H9 (cell line): Measurements from ENCODE around the gene PMF1. TPM values are rescaled to one million over a fixed set of nuclear protein-coding genes. Genes with fewer than 3 reads are reported as not detected.

Source experiments
- DNase-seq: peaks from one replicate; pipeline ENCODE4 v3.0.0-alpha.2; 2017
- H2AFZ ChIP-seq: one replicate; pipeline ENCODE4 v1.6.1; 2013; ENCODE audit warnings: mild to moderate bottlenecking, low read length, control low read depth, moderate library complexity
- H2AK5ac ChIP-seq: 2 replicates; pipeline ENCODE4 v1.6.1; 2013; ENCODE audit warnings: low read length, control low read depth, mixed read lengths; ENCODE audit not compliant: insufficient read length
- H2BK120ac ChIP-seq: one replicate; pipeline ENCODE4 v1.6.1; 2013; ENCODE audit warnings: low read depth, mild to moderate bottlenecking, low read length, control low read depth, inconsistent platforms; ENCODE audit not compliant: poor library complexity, severe bottlenecking
- H2BK12ac ChIP-seq: 2 replicates; pipeline ENCODE4 v1.6.1; 2013; ENCODE audit warnings: low read length, control low read depth, mixed read lengths, low read depth; ENCODE audit not compliant: insufficient read length
- H2BK15ac ChIP-seq: 2 replicates; pipeline ENCODE4 v1.6.1; 2013; ENCODE audit warnings: low read depth, low read length, control low read depth
- H2BK20ac ChIP-seq: one replicate; pipeline ENCODE4 v1.6.1; 2013; ENCODE audit warnings: low read depth, mild to moderate bottlenecking, low read length, control low read depth, inconsistent platforms; ENCODE audit not compliant: poor library complexity, severe bottlenecking
- H2BK5ac ChIP-seq: 2 replicates; pipeline ENCODE4 v1.6.1; 2013; ENCODE audit warnings: low read length, control low read depth, mixed read lengths; ENCODE audit not compliant: insufficient read length
- H3K14ac ChIP-seq: 2 replicates; pipeline ENCODE4 v1.6.1; 2013; ENCODE audit warnings: low read length, control low read depth; ENCODE audit not compliant: insufficient read depth
- H3K18ac ChIP-seq: 2 replicates; pipeline ENCODE4 v1.6.1; 2013; ENCODE audit warnings: low read depth, mild to moderate bottlenecking, mixed read lengths, low read length, control low read depth; ENCODE audit not compliant: insufficient read length
- H3K23ac ChIP-seq: 2 replicates; pipeline ENCODE4 v1.6.1; 2013; ENCODE audit warnings: low read length, control low read depth, mixed read lengths, low read depth; ENCODE audit not compliant: insufficient read length
- H3K23me2 ChIP-seq: 2 replicates; pipeline ENCODE4 v1.6.1; 2013; ENCODE audit warnings: low read depth, mild to moderate bottlenecking, mixed read lengths, low read length, control low read depth; ENCODE audit not compliant: insufficient read length, poor library complexity, severe bottlenecking
- H3K27ac ChIP-seq: 2 replicates; pipeline ENCODE4 v1.5.1; 2013; ENCODE audit warnings: low read length, control low read depth, mixed read lengths, low read depth; ENCODE audit not compliant: insufficient read length
- H3K27me3 ChIP-seq: 2 replicates; pipeline ENCODE4 v1.6.1; 2013; ENCODE audit warnings: low read length, control low read depth, inconsistent platforms; ENCODE audit not compliant: insufficient read depth
- H3K4ac ChIP-seq: 2 replicates; pipeline ENCODE4 v1.6.1; 2013; ENCODE audit warnings: low read depth, mild to moderate bottlenecking, control low read depth, inconsistent platforms, low read length, moderate library complexity
- H3K4me1 ChIP-seq: 2 replicates; pipeline ENCODE4 v1.6.1; 2013; ENCODE audit warnings: low read length, control low read depth, inconsistent platforms; ENCODE audit not compliant: insufficient read depth
- H3K4me2 ChIP-seq: 2 replicates; pipeline ENCODE4 v1.6.1; 2013; ENCODE audit warnings: low read length, control low read depth, mixed read lengths; ENCODE audit not compliant: insufficient read length, insufficient read depth
- H3K56ac ChIP-seq: 2 replicates; pipeline ENCODE4 v1.6.1; 2013; ENCODE audit warnings: low read depth, mild to moderate bottlenecking, mixed read lengths, low read length, control low read depth; ENCODE audit not compliant: insufficient read length
- H3K79me1 ChIP-seq: 2 replicates; pipeline ENCODE4 v1.6.1; 2013; ENCODE audit warnings: low read depth, mild to moderate bottlenecking, moderate library complexity, low read length, control low read depth, inconsistent platforms; ENCODE audit not compliant: insufficient read depth, poor library complexity, severe bottlenecking
- H3K79me2 ChIP-seq: 2 replicates; pipeline ENCODE4 v1.6.1; 2013; ENCODE audit warnings: low read length, control low read depth, inconsistent platforms; ENCODE audit not compliant: insufficient read depth
- H3K9ac ChIP-seq: 2 replicates; pipeline ENCODE4 v1.6.1; 2013; ENCODE audit warnings: low read length, control low read depth, mixed read lengths; ENCODE audit not compliant: insufficient read length; ENCODE audit errors: extremely low read depth
- H3K9me3 ChIP-seq: one replicate; pipeline ENCODE4 v1.6.1; 2013; ENCODE audit warnings: low read depth, low read length, inconsistent platforms; ENCODE audit not compliant: control insufficient read depth
- H3T11ph ChIP-seq: one replicate; pipeline ENCODE4 v1.6.1; 2013; ENCODE audit warnings: mild to moderate bottlenecking, low read length, control low read depth, inconsistent platforms
- H4K20me1 ChIP-seq: one replicate; pipeline ENCODE4 v1.6.1; 2013; ENCODE audit not compliant: control insufficient read depth, insufficient read length, insufficient read depth
- H4K5ac ChIP-seq: 2 replicates; pipeline ENCODE4 v1.6.1; 2013; ENCODE audit warnings: low read depth, mild to moderate bottlenecking, mixed read lengths, low read length, control low read depth; ENCODE audit not compliant: insufficient read length
- H4K8ac ChIP-seq: replicated peaks from 2 replicates; pipeline ENCODE4 v1.6.1; 2013; ENCODE audit warnings: low read length, control low read depth, mixed read lengths, low read depth; ENCODE audit not compliant: insufficient read length
- H4K91ac ChIP-seq: 2 replicates; pipeline ENCODE4 v1.6.1; 2013; ENCODE audit warnings: low read depth, mild to moderate bottlenecking, moderate library complexity, mixed read lengths, low read length, control low read depth; ENCODE audit not compliant: insufficient read length
- H3K27ac Mint-ChIP-seq, 3 experiments: 2 replicates in 2 of 3; 3 replicates in 1 of 3; pipeline ENCODE4 v1.8.0; 2020 to 2021; ENCODE audit warnings: mixed read lengths in 3 of 3, mild to moderate bottlenecking in 1 of 3, moderate library complexity in 1 of 3
- H3K27me3 Mint-ChIP-seq: 2 replicates; pipeline ENCODE4 v1.8.0; 2021; ENCODE audit warnings: low read depth, mild to moderate bottlenecking, moderate library complexity, mixed read lengths
- H3K36me3 Mint-ChIP-seq, 3 experiments: 2 replicates in 2 of 3; 3 replicates in 1 of 3; pipeline ENCODE4 v1.8.0; 2020 to 2021; ENCODE audit warnings: low read depth in 3 of 3, mixed read lengths in 3 of 3; ENCODE audit not compliant: insufficient read depth in 1 of 3
- H3K4me1 Mint-ChIP-seq, 2 experiments: 2 replicates each; pipeline ENCODE4 v1.8.0; 2020; ENCODE audit warnings: mixed read lengths in 2 of 2
- H3K4me3 Mint-ChIP-seq, 2 experiments: 2 replicates in 1 of 2; 3 replicates in 1 of 2; pipeline ENCODE4 v1.8.0; 2020 to 2021; ENCODE audit warnings: mild to moderate bottlenecking in 2 of 2, mixed read lengths in 2 of 2, moderate library complexity in 1 of 2
- H3K9me3 Mint-ChIP-seq, 2 experiments: 2 replicates in 1 of 2; 3 replicates in 1 of 2; pipeline ENCODE4 v1.8.0; 2020; ENCODE audit warnings: mild to moderate bottlenecking in 2 of 2, mixed read lengths in 2 of 2, moderate library complexity in 1 of 2
- CTCF ChIP-seq: fragments of 200-600 bp; sonication (generic); conservative IDR thresholded peaks from 3 replicates; pipeline ENCODE4 v1.8.0; 2021; ENCODE audit warnings: antibody characterized with exemption, mild to moderate bottlenecking
- WGBS: extraction: QIAGEN DNeasy Blood & Tissue Kit; methylation state at CpG from one replicate; pipeline ENCODE4 v1.1.7; 2013; ENCODE audit warnings: missing lambda C conversion rate, low lambda C conversion rate, mixed read lengths; ENCODE audit not compliant: insufficient read length; ENCODE audit errors: extremely low coverage; 5-methylcytosine and 5-hydroxymethylcytosine counted together
- total RNA-seq: library from RNA; stranded (reverse); gene quantifications from 2 replicates; pipeline ENCODE4 v1.2.1, GENCODE V29; 2021

Gene PMF1
- total RNA-seq, 1 experiment from 2014 or later, result 136 TPM

- DNase-seq, result peak; percentile 98
- no peak within 1 kb of the TSS for H4K8ac ChIP-seq
- no peak for TF ChIP-seq CTCF
- no peak within 1 kb of the TSS for H2BK15ac ChIP-seq
- H2BK5ac ChIP-seq, result no peak within 1 kb of the TSS
- H2BK12ac ChIP-seq, result no peak within 1 kb of the TSS
- no peak within 1 kb of the TSS for H3K23ac ChIP-seq
- H4K20me1 ChIP-seq, result no peaks in the 10 kb centered on the region
- no peak within 1 kb of the TSS for H4K91ac ChIP-seq
- H3K27me3 ChIP-seq, result no peaks in the 10 kb centered on the region
- H3K9me3 ChIP-seq, result no peaks in the 10 kb centered on the region
- H3K4me2 ChIP-seq, result peak within 1 kb of the TSS; percentile 93
- peak within 1 kb of the TSS; percentile 91 for H3K14ac ChIP-seq
- peak within 1 kb of the TSS; percentile 31 for H4K5ac ChIP-seq
- H3K36me3 Mint-ChIP-seq, result peaks cover 13 to 19% (median 14%) of the 10 kb centered on the region in 3 experiments; a peak in 6 of 7 replicates
- H3K27ac ChIP-seq, result peak within 1 kb of the TSS; percentile 8
- H2BK120ac ChIP-seq, result no peak within 1 kb of the TSS
- H3K18ac ChIP-seq, result peak within 1 kb of the TSS; percentile 79
- H3K4ac ChIP-seq, result no peak within 1 kb of the TSS; the same call in 1 of the 2 replicates
- no peak within 1 kb of the TSS for H2BK20ac ChIP-seq
- H3K79me1 ChIP-seq, result peaks cover 5% of the 10 kb centered on the region
- peak within 1 kb of the TSS; percentile 97 to 98 for H3K4me3 Mint-ChIP-seq
- no peak within 1 kb of the TSS for H3K56ac ChIP-seq
- H3K27me3 Mint-ChIP-seq, result no peaks in the 10 kb centered on the region; the same call in 1 of the 2 replicates
- no peak within 1 kb of the TSS for H3T11ph ChIP-seq
- peak within 1 kb of the TSS; percentile 97 to 98 (median 97) for H3K27ac Mint-ChIP-seq
- H3K9me3 Mint-ChIP-seq, result no peaks in the 10 kb centered on the region
- H3K23me2 ChIP-seq, result peaks cover 12% of the 10 kb centered on the region
- peaks cover 22% of the 10 kb centered on the region for H3K79me2 ChIP-seq
- H2AFZ ChIP-seq, result no peak within 1 kb of the TSS
- H2AK5ac ChIP-seq, result no peak within 1 kb of the TSS
- peak within 1 kb of the TSS; percentile 92 for H3K9ac ChIP-seq
- H3K4me1 Mint-ChIP-seq, result peaks cover 24 to 29% of the 10 kb centered on the region in 2 experiments
- H3K4me1 ChIP-seq, result no peaks in the 10 kb centered on the region
- WGBS, result no CpG with 5 or more reads among the region's 50 CpGs
Observed at GRCh38 chr1:156282479-156283222, 69.8 kb downstream of the PMF1 start, which contains the start of gene SMG5. Gene SMG5 (minus strand): TSS chr1:156282825. CDS start chr1:156282680, 145 bp downstream.
